Ishikawa (cell line): Measurements from ENCODE around the gene NT5DC3.
A peak's percentile ranks its signal among the peaks of the same experiment; 100 is the strongest.

Experiments
- CEBPB ChIP-seq: IDR thresholded peaks from 2 replicates; pipeline ENCODE4 v1.6.1; 2012
- CREB1 ChIP-seq: IDR thresholded peaks from 2 replicates; pipeline ENCODE4 v1.6.1; 2012; ENCODE audit warnings: low read depth
- EGR1 ChIP-seq: IDR thresholded peaks from 2 replicates; pipeline ENCODE4 v1.6.1; 2012
- EP300 ChIP-seq: IDR thresholded peaks from 2 replicates; pipeline ENCODE4 v1.6.1; 2012; ENCODE audit warnings: borderline replicate concordance
- FOXM1 ChIP-seq: IDR thresholded peaks from 2 replicates; pipeline ENCODE4 v1.6.1; 2012; ENCODE audit warnings: low read depth, borderline replicate concordance
- MAX ChIP-seq: IDR thresholded peaks from 2 replicates; pipeline ENCODE4 v1.6.1; 2012
- NFIC ChIP-seq: IDR thresholded peaks from 2 replicates; pipeline ENCODE4 v1.6.1; 2012
- RAD21 ChIP-seq: IDR thresholded peaks from 2 replicates; pipeline ENCODE4 v1.6.1; 2012; ENCODE audit warnings: low read depth
- TAF1 ChIP-seq: IDR thresholded peaks from 2 replicates; pipeline ENCODE4 v1.6.1; 2012; ENCODE audit warnings: low read depth, mild to moderate bottlenecking
- TCF12 ChIP-seq: IDR thresholded peaks from 2 replicates; pipeline ENCODE4 v1.6.1; 2012; ENCODE audit warnings: low read depth
- TEAD4 ChIP-seq: IDR thresholded peaks from 2 replicates; pipeline ENCODE4 v1.6.1; 2012
- USF1 ChIP-seq: IDR thresholded peaks from 2 replicates; pipeline ENCODE4 v1.6.1; 2012
- YY1 ChIP-seq: IDR thresholded peaks from 2 replicates; pipeline ENCODE4 v1.6.1; 2012; ENCODE audit warnings: low read depth
- ZBTB7A ChIP-seq: IDR thresholded peaks from 2 replicates; pipeline ENCODE4 v1.6.1; 2012; ENCODE audit warnings: low read depth
- TF ChIP-seq, protein P1 (sequence below): IDR thresholded peaks from 2 replicates; pipeline ENCODE4 v1.6.1; 2012; ENCODE audit warnings: low read depth, mild to moderate bottlenecking

Gene NT5DC3

GRCh38 chr12:103840462-103840875 lies 565 bp downstream of the NT5DC3 start:
- 0 out of 2 replicates have a peak, but pooled peaks have one; percentile 19 for TF ChIP-seq EGR1
- TF ChIP-seq CREB1, result no peak

DNA sequence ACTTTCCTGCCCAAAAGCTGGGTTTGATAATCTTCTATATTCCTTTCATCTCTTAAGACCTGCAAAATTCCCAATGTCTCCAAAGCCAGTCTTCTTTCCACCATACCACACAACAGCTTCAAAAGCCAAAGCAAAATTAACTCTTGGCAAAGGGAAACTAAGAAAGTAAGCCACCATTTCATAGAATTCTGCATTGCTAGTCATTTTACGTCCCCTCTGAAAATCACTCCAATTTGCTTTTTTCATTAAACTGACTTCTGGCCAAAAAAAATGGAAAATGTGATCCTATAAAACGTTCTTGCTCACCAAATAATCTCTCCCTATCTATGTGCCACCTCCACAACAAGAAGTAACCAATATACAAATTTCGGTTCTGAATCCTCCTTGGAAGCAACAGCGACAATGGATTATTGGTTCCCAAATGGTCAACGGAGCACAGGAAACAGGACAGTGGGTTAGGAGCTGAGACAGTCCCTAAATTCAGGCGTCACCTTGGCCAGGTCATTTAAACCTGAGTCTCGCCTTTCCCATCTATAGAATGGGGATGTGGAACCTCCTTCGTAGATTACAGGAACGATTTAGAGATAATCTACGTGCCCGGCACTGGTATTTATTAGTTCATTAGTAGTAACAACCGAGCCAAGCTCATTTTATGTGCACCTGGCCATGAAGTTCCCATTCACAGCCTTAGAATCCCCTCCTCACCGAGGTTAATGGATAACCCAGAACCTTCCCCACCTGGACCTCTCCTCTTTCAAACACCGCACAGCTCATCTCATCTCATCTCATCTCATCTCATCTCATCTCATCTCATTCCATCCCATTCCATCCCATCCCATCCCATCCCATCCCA lies 1.2 kb downstream of the NT5DC3 start:
- TF ChIP-seq TEAD4, result no peak
- TF ChIP-seq TAF1, result no peak
- TF ChIP-seq CEBPB, result no peak
- TF ChIP-seq EP300, result no peak
- TF ChIP-seq FOXM1, result no peak
- TF ChIP-seq, protein P1, sequence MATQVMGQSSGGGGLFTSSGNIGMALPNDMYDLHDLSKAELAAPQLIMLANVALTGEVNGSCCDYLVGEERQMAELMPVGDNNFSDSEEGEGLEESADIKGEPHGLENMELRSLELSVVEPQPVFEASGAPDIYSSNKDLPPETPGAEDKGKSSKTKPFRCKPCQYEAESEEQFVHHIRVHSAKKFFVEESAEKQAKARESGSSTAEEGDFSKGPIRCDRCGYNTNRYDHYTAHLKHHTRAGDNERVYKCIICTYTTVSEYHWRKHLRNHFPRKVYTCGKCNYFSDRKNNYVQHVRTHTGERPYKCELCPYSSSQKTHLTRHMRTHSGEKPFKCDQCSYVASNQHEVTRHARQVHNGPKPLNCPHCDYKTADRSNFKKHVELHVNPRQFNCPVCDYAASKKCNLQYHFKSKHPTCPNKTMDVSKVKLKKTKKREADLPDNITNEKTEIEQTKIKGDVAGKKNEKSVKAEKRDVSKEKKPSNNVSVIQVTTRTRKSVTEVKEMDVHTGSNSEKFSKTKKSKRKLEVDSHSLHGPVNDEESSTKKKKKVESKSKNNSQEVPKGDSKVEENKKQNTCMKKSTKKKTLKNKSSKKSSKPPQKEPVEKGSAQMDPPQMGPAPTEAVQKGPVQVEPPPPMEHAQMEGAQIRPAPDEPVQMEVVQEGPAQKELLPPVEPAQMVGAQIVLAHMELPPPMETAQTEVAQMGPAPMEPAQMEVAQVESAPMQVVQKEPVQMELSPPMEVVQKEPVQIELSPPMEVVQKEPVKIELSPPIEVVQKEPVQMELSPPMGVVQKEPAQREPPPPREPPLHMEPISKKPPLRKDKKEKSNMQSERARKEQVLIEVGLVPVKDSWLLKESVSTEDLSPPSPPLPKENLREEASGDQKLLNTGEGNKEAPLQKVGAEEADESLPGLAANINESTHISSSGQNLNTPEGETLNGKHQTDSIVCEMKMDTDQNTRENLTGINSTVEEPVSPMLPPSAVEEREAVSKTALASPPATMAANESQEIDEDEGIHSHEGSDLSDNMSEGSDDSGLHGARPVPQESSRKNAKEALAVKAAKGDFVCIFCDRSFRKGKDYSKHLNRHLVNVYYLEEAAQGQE, result no peak
- TF ChIP-seq YY1, result no peak
- TF ChIP-seq ZBTB7A, result no peak
- TF ChIP-seq TCF12, result no peak
- TF ChIP-seq EGR1, result no peak
- TF ChIP-seq NFIC, result no peak
- no peak for TF ChIP-seq CREB1
- TF ChIP-seq USF1, result no peak
- TF ChIP-seq RAD21, result no peak
- no peak for TF ChIP-seq MAX

DNA sequence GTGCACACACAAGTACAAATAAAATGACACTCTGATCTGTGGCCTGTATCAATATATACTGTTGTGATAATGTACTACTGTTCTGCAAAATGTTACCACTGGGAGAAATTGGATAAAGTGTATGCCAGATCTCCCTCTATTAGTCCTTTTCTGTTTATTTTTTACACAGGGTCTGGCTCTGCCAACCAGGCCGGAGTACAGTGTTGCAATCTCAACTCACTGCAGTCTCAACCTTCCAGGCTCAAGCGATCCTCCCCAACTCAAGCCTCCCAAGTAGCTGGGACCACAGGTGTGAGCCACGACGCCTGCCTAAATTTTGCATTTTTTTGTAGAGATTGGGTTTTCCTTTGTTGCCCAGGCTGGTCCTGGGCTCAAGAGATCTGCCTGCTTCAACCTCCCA lies 1.9 kb downstream of the NT5DC3 start:
- TF ChIP-seq CREB1, result no peak
- no peak for TF ChIP-seq ZBTB7A
- TF ChIP-seq TEAD4, result no peak
- no peak for TF ChIP-seq EP300
- TF ChIP-seq, protein P1, result no peak
- TF ChIP-seq FOXM1, result no peak
- TF ChIP-seq CEBPB, result no peak
- TF ChIP-seq TAF1, result no peak
- no peak for TF ChIP-seq TCF12
- TF ChIP-seq RAD21, result no peak
- TF ChIP-seq EGR1, result no peak
- TF ChIP-seq USF1, result no peak
- no peak for TF ChIP-seq YY1
- TF ChIP-seq MAX, result no peak
- TF ChIP-seq NFIC, result no peak

- TF ChIP-seq EGR1 (no peak), TEAD4 (no peak), TAF1 (no peak), CREB1 (no peak), FOXM1 (no peak), CEBPB (no peak), NFIC (no peak), EP300 (no peak), TCF12 (no peak), MAX (no peak), RAD21 (no peak), YY1 (no peak), ZBTB7A (no peak), USF1 (no peak)
- TF ChIP-seq, protein P1, result no peak
These were observed 2.6 kb downstream of the NT5DC3 start for GRCh38 chr12:103838254-103838914.
